Vagina (tissue), 2 donors: ENCODE measurements around the gene KCNE2.
"Not testable (repeated sequence)": the region's sequence is repeated elsewhere in the genome, so short reads cannot be mapped to it uniquely, and the experiment has no call there.

ENCODE experiments used
- CTCF ChIP-seq, 3 experiments: fragments of 450-650 bp in 2 of 3; fragments of 200-600 bp in 1 of 3; sonication (generic) in 1 of 3; IDR thresholded peaks; one replicate each; pipeline ENCODE4 v1.5.1; 2017 to 2019; ENCODE audit warnings: antibody characterized with exemption in 3 of 3, mild to moderate bottlenecking in 2 of 3, moderate library complexity in 2 of 3
- POLR2A ChIP-seq, 2 donors: fragments of 450-650 bp; IDR thresholded peaks; one replicate each; pipeline ENCODE4 v1.6.1; 2017; ENCODE audit warnings: antibody characterized with exemption in 2 of 2, mild to moderate bottlenecking in 2 of 2, moderate library complexity in 2 of 2

DNA sequence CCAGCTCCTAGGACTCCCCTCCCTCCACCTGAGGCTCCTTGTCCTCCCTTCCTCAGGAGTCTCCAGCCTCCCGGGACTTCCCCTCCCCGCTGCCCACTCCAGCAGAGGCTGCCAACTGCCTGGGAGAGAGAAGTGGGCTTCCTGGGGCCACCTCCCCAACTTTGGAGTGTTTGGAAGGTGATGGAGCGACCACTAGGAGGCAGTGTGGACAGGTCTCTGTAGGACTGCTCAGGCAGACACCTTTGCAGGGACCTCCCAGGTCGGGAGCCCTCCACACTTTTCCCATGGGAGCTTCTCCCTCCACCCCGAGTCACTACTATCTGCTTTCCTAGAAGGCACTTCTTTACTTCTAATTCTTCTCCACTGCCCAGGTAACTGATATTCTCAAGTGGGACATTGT lies 40.9 kb downstream of the KCNE2 start:
- not testable (repeated sequence) for TF ChIP-seq POLR2A, CTCF (IDR thresholded peaks at IDR 0.05)
